ENCODE data around the gene PHF12.

The PHF12 gene

DNA sequence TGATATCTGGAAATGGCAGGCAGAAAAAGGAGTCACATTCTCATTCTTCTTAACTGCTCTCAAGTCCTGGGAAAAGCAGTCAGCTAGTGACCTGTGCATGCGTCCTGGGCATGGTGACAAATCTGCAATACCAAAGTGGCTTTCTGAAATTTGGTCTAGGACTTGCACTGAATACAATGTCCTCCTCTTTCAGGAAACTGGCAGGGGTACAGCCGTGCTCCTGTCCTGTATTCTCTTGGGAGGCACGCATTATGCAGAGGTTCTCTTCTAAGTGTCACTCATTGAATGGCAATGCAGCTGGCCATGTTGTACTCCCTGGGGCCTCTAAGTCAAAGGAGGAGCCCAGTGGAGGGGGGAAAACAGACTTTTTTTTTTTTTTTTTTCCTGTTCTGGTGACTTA is 10.6 kb downstream of the PHF12 start:
- Histone ChIP-seq H3K4me1 (ENCODE audit: control insufficient read depth, low read length) (peaks cover 10% of the 10 kb centered on the region), H3K36me3 (ENCODE audit: control insufficient read depth, low read length) (peaks cover 85% of the 10 kb centered on the region), H3F3A (ENCODE audit: control insufficient read depth, insufficient read depth) (peaks cover 3% of the 10 kb centered on the region; the same call in 1 of the 2 replicates), H3K4me2 (ENCODE audit: low read length) (no peak overlapping the region), H4K20me1 (ENCODE audit: control insufficient read depth, insufficient read depth, low read depth, low read length) (peaks cover 13% of the 10 kb centered on the region; the same call in 1 of the 2 replicates), H3K79me2 (ENCODE audit: control insufficient read depth, low read length) (peaks cover 100% of the 10 kb centered on the region), H3K9me3 (ENCODE audit: control insufficient read depth, insufficient read depth, low read length) (no peaks in the 10 kb centered on the region), H3K9me2 (replicated peaks; ENCODE audit: control insufficient read depth, low read length) (no peaks in the 10 kb centered on the region), H3K27ac (ENCODE audit: low read depth, low read length) (no peak overlapping the region), H3K27me3 (ENCODE audit: control insufficient read depth, low read length) (no peaks in the 10 kb centered on the region), H3K4me3 (ENCODE audit: low read length) (no peak overlapping the region)
- TF ChIP-seq, protein P1, sequence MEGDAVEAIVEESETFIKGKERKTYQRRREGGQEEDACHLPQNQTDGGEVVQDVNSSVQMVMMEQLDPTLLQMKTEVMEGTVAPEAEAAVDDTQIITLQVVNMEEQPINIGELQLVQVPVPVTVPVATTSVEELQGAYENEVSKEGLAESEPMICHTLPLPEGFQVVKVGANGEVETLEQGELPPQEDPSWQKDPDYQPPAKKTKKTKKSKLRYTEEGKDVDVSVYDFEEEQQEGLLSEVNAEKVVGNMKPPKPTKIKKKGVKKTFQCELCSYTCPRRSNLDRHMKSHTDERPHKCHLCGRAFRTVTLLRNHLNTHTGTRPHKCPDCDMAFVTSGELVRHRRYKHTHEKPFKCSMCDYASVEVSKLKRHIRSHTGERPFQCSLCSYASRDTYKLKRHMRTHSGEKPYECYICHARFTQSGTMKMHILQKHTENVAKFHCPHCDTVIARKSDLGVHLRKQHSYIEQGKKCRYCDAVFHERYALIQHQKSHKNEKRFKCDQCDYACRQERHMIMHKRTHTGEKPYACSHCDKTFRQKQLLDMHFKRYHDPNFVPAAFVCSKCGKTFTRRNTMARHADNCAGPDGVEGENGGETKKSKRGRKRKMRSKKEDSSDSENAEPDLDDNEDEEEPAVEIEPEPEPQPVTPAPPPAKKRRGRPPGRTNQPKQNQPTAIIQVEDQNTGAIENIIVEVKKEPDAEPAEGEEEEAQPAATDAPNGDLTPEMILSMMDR (IDR thresholded peaks at IDR 0.05; ENCODE audit: low read depth, low read length, poor library complexity, severe bottlenecking), result no peak
- TF ChIP-seq EZH2phosphoT487 (IDR thresholded peaks at IDR 0.05; ENCODE audit: borderline replicate concordance, low read length), result no peak

DNA sequence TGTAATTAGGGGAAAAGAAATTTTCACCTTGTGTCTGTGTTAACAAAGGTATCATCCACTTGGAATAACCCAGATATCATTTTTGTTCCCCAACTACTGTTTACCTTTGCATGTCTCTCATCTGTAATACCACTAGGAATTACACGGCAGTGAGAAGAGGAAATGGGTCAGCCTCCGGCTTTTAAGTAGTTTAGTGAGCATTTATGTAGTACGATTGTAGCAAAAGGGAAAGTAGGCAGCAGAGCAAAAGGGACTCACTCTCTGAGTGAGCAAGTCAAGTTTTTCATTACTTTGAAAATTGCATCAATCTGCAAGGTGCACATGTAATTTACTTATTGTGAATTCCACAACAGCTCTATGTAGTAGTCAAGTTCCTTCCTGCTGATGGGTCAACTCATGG is 11.2 kb downstream of the PHF12 start:
- Histone ChIP-seq H3K27me3 (ENCODE audit: control insufficient read depth, low read length) (no peaks in the 10 kb centered on the region), H3K36me3 (ENCODE audit: control insufficient read depth, low read length) (peaks cover 84% of the 10 kb centered on the region), H3K9me2 (replicated peaks; ENCODE audit: control insufficient read depth, low read length) (no peaks in the 10 kb centered on the region), H3K27ac (ENCODE audit: low read depth, low read length) (no peak overlapping the region), H4K20me1 (ENCODE audit: control insufficient read depth, insufficient read depth, low read depth, low read length) (peaks cover 13% of the 10 kb centered on the region; the same call in 1 of the 2 replicates), H3K9me3 (ENCODE audit: control insufficient read depth, insufficient read depth, low read length) (no peaks in the 10 kb centered on the region), H3K79me2 (ENCODE audit: control insufficient read depth, low read length) (peaks cover 100% of the 10 kb centered on the region), H3F3A (ENCODE audit: control insufficient read depth, insufficient read depth) (peaks cover 3% of the 10 kb centered on the region; the same call in 1 of the 2 replicates), H3K4me1 (ENCODE audit: control insufficient read depth, low read length) (peaks cover 5% of the 10 kb centered on the region), H3K4me2 (ENCODE audit: low read length) (no peak overlapping the region), H3K4me3 (ENCODE audit: low read length) (no peak overlapping the region)
- TF ChIP-seq EZH2phosphoT487 (IDR thresholded peaks at IDR 0.05; ENCODE audit: borderline replicate concordance, low read length), result no peak
- TF ChIP-seq, protein P1 (IDR thresholded peaks at IDR 0.05; ENCODE audit: low read depth, low read length, poor library complexity, severe bottlenecking), result no peak

DNA sequence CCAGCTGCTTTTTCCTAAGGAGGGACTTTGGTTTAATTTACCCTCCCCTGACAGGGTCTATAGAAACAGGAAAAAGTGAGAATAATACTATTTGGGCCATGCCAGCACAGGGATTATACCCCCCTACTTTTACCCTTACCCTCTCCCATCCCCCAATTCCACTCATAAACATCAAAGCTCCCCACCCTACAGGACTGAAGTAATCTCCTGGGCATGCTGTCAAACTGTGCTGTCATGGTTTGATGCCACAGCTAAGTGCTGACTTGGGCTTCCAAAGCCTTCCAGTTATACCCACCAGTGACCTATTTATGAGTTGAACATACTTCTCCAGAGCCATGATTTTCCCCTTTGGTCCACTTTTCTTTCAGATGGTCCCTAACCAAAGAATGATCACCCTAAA is 12.8 kb downstream of the PHF12 start:
- H4K20me1 ChIP-seq (ENCODE audit: control insufficient read depth, insufficient read depth, low read depth, low read length), result peaks cover 12% of the 10 kb centered on the region; the same call in 1 of the 2 replicates
- H3K36me3 ChIP-seq (ENCODE audit: control insufficient read depth, low read length), result peaks cover 75% of the 10 kb centered on the region
- H3K27ac ChIP-seq (ENCODE audit: low read depth, low read length), result no peak overlapping the region

More for the DNA sequence above, 12.8 kb downstream of the PHF12 start:
- Histone ChIP-seq H3K4me1 (ENCODE audit: control insufficient read depth, low read length) (no peaks in the 10 kb centered on the region), H3K9me3 (ENCODE audit: control insufficient read depth, insufficient read depth, low read length) (no peaks in the 10 kb centered on the region), H3K4me3 (ENCODE audit: low read length) (no peak overlapping the region), H3K9me2 (replicated peaks; ENCODE audit: control insufficient read depth, low read length) (no peaks in the 10 kb centered on the region), H3F3A (ENCODE audit: control insufficient read depth, insufficient read depth) (peaks cover 2% of the 10 kb centered on the region; the same call in 1 of the 2 replicates), H3K4me2 (ENCODE audit: low read length) (no peak overlapping the region), H3K27me3 (ENCODE audit: control insufficient read depth, low read length) (no peaks in the 10 kb centered on the region), H3K79me2 (ENCODE audit: control insufficient read depth, low read length) (peaks cover 98% of the 10 kb centered on the region)
- TF ChIP-seq, protein P1 (IDR thresholded peaks at IDR 0.05; ENCODE audit: low read depth, low read length, poor library complexity, severe bottlenecking), result no peak
- no peak for TF ChIP-seq EZH2phosphoT487 (IDR thresholded peaks at IDR 0.05; ENCODE audit: borderline replicate concordance, low read length)
